Breast epithelium (tissue), 4 donors: ENCODE measurements around the gene OPCML. TPM values are rescaled to one million over a fixed set of nuclear protein-coding genes. Genes with fewer than 3 reads are reported as not detected.

Experiments used
- DNase-seq, 2 donors: peaks; one replicate each; pipeline ENCODE4 v3.0.0-alpha.2; 2019; ENCODE audit warnings: low spot score in 2 of 2
- H3K27ac ChIP-seq, 2 donors: fragments of 200-600 bp; sonication (generic) in 1 of 2; one replicate each; pipeline ENCODE4 v1.5.1; 2016 to 2019; ENCODE audit warnings: mild to moderate bottlenecking in 1 of 2
- H3K27me3 ChIP-seq, 2 donors: fragments of 200-600 bp; sonication (generic) in 1 of 2; one replicate each; pipeline versions ENCODE4 v1.5.1 to v1.6.0; 2017 to 2019; ENCODE audit warnings: control low read depth in 1 of 2, mild to moderate bottlenecking in 1 of 2
- H3K36me3 ChIP-seq: fragments of 200-600 bp; one replicate; pipeline ENCODE4 v1.5.1; 2019
- H3K4me1 ChIP-seq, 2 donors: fragments of 200-600 bp; sonication (generic); one replicate each; pipeline ENCODE4 v1.5.1; 2016 to 2019; ENCODE audit warnings: control low read depth in 1 of 2
- H3K4me3 ChIP-seq, 3 donors: fragments of 200-600 bp; sonication (generic); 1 replicate in 2 of 3; 2 replicates in 1 of 3; pipeline ENCODE4 v1.5.1; 2016 to 2019; ENCODE audit warnings: mild to moderate bottlenecking in 3 of 3, moderate library complexity in 2 of 3
- H3K9me3 ChIP-seq, 2 donors: fragments of 200-600 bp; sonication (generic) in 1 of 2; one replicate each; pipeline ENCODE4 v1.5.1; 2016 to 2019; ENCODE audit warnings: control low read depth in 1 of 2
- CTCF ChIP-seq, 3 donors: fragments of 450-650 bp; IDR thresholded peaks; one replicate each; pipeline ENCODE4 v1.5.1; 2016 to 2017; ENCODE audit warnings: antibody characterized with exemption in 3 of 3, mild to moderate bottlenecking in 3 of 3, moderate library complexity in 3 of 3
- POLR2A ChIP-seq: fragments of 450-650 bp; IDR thresholded peaks from one replicate; pipeline ENCODE4 v1.6.1; 2016; ENCODE audit warnings: antibody characterized with exemption, mild to moderate bottlenecking, moderate library complexity
- POLR2AphosphoS5 ChIP-seq, 3 donors: sonication (generic); formaldehyde crosslinking; IDR thresholded peaks; one replicate each; pipeline ENCODE4 v1.6.1; 2017; ENCODE audit warnings: antibody characterized with exemption in 3 of 3
- intact Hi-C: fragments of 100-400 bp; cut with DNase I; formaldehyde crosslinking; loops from one replicate; pipeline ENCODE4 v1.15.1; 2023; ENCODE audit warnings: low total_unique reads
- total RNA-seq, 3 donors: library from RNA; depleted of rRNA; stranded (reverse); fragments of >200 nt; gene quantifications; one replicate each; pipeline ENCODE4 v1.1.0, GENCODE V29; 2016

The OPCML gene
- total RNA-seq, 3 donors from 2014 or later, result not detected

GRCh38 chr11:133500936-133501335 is 31.4 kb downstream of the OPCML start:
- Histone ChIP-seq H3K27me3 (peaks cover 0 to 4% of the 10 kb centered on the region in 2 donors), H3K9me3 (no peaks in the 10 kb centered on the region), H3K4me1 (no peaks in the 10 kb centered on the region), H3K27ac (no peak overlapping the region), H3K36me3 (no peaks in the 10 kb centered on the region), H3K4me3 (no peak overlapping the region)
- no peak for DNase-seq
- no peak for TF ChIP-seq POLR2A
- TF ChIP-seq CTCF (IDR thresholded peaks at IDR 0.05), result no peak
- TF ChIP-seq POLR2AphosphoS5 (IDR thresholded peaks at IDR 0.05), result no peak
- intact Hi-C loops, result no loop called here

- no peak for DNase-seq
- H3K9me3 ChIP-seq, result no peaks in the 10 kb centered on the region
- H3K36me3 ChIP-seq, result no peaks in the 10 kb centered on the region
- intact Hi-C loops, result no loop called here
- TF ChIP-seq POLR2A, result no peak
- TF ChIP-seq CTCF (IDR thresholded peaks at IDR 0.05), result no peak
- no peaks in the 10 kb centered on the region for H3K4me1 ChIP-seq
- H3K4me3 ChIP-seq, result no peak overlapping the region
- H3K27me3 ChIP-seq, result peaks cover 0 to 4% of the 10 kb centered on the region in 2 donors
- no peak overlapping the region for H3K27ac ChIP-seq
Observed at GRCh38 chr11:133500435-133500834, 31.9 kb downstream of the OPCML start.

- no peak overlapping the region for H3K4me3 ChIP-seq
- H3K36me3 ChIP-seq, result no peaks in the 10 kb centered on the region
- DNase-seq, result no peak
- peaks cover 0 to 4% of the 10 kb centered on the region in 2 donors for H3K27me3 ChIP-seq
- intact Hi-C loops, result no loop called here
- H3K9me3 ChIP-seq, result no peaks in the 10 kb centered on the region
- no peak overlapping the region for H3K27ac ChIP-seq
- no peak for TF ChIP-seq POLR2AphosphoS5 (IDR thresholded peaks at IDR 0.05)
- no peak for TF ChIP-seq CTCF (IDR thresholded peaks at IDR 0.05)
- no peak for TF ChIP-seq POLR2A
- H3K4me1 ChIP-seq, result no peaks in the 10 kb centered on the region
Observed at GRCh38 chr11:133498969-133499368, 33.3 kb downstream of the OPCML start.

- TF ChIP-seq POLR2A (no peak), POLR2AphosphoS5 (IDR thresholded peaks at IDR 0.05) (no peak), CTCF (IDR thresholded peaks at IDR 0.05) (no peak)
- DNase-seq, result no peak
- H3K4me3 ChIP-seq, result no peak overlapping the region
- H3K27me3 ChIP-seq, result peaks cover 0 to 4% of the 10 kb centered on the region in 2 donors
- no peaks in the 10 kb centered on the region for H3K9me3 ChIP-seq
- no peaks in the 10 kb centered on the region for H3K36me3 ChIP-seq
- no peak overlapping the region for H3K27ac ChIP-seq
- H3K4me1 ChIP-seq, result no peaks in the 10 kb centered on the region
- intact Hi-C loops, result no loop called here
Observed at GRCh38 chr11:133497477-133498140, 34.7 kb downstream of the OPCML start.

GRCh38 chr11:133492895-133493294 is 39.4 kb downstream of the OPCML start:
- no peaks in the 10 kb centered on the region for H3K27me3 ChIP-seq
- DNase-seq, result no peak
- H3K27ac ChIP-seq, result no peak overlapping the region
- H3K36me3 ChIP-seq, result no peaks in the 10 kb centered on the region
- intact Hi-C loops, result no loop called here
- no peak for TF ChIP-seq POLR2A
- TF ChIP-seq CTCF (IDR thresholded peaks at IDR 0.05), result no peak
- TF ChIP-seq POLR2AphosphoS5 (IDR thresholded peaks at IDR 0.05), result no peak
- no peaks in the 10 kb centered on the region for H3K4me1 ChIP-seq
- H3K9me3 ChIP-seq, result no peaks in the 10 kb centered on the region
- H3K4me3 ChIP-seq, result no peak overlapping the region
